GM19397 (cell line): ENCODE results near the gene PTCD1.

Source experiments
- ATAC-seq: cut with Tn5 transposase; IDR thresholded peaks from one replicate; pipeline ENCODE4 v1.9.1; 2021; ENCODE audit warnings: mild to moderate bottlenecking, moderate library complexity; ENCODE audit not compliant: unreplicated experiment

The PTCD1 gene

DNA sequence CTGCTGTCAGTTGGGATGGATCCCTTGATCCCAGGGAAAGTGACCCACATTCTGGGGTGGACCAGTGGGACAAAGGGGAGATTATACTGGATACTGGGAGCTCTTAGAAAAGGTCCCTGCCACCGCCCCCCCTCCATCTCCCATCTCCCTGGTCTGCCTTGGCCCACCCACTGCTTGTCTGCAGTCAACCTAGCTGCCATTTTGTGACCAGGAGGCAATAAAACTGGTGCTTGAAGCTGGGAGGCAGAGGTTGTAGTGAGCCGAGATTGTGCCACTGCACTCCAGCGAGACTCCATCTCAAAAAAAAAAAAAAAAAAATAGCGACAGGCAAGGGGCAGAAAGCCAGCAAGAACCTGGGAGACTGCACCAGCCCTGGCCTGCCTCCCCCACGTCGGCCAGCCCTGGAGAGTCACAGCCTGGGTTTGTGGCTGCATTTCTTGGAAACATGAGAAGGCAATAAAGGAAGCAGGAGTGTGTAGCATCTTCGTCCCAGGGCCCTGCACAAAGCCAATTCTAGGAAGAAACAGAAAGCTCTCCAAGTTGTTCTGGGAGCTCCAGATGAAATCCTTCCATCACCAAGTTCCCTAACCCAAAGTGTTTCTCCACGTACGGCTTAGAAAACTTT, 68.7 kb downstream of the PTCD1 start:
- no peak for ATAC-seq

- ATAC-seq, result no peak
These were observed 69.7 kb downstream of the PTCD1 start for GRCh38 chr7:99368750-99369389.
